ENCODE measurements around the gene SLC38A4. TPM values are rescaled to one million over a fixed set of nuclear protein-coding genes. Genes with fewer than 3 reads are reported as not detected.

SLC38A4 gene
- total and polyA plus RNA-seq, 2 of the 8 experiments (the other 6 are each of a cell fraction or from before 2014, with no cell fraction given) = 6.7 to 15.4 TPM

DNA sequence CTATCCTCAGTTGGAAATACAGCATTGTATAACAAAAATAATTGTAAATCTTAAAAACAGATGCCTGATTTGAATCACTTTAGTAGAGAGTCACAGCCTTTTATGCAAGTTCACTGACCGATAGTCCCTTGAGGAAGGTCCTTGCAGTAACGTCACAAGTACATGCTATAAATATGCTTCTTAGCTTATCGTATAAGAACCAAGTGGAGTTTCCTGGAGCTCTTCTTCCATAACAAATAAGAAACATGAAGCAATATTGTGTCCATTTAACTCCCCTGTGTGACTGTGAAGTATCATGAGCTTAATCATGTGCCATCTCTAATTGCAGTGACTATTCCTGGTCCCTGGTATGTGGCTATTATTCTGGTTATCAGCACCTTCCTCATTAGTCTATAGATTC is 107.9 kb downstream of the SLC38A4 start (continued):
- TF ChIP-seq HDAC2 (IDR thresholded peaks at IDR 0.05; ENCODE audit: borderline replicate concordance in 1 of 2, low read depth in 2 of 2, low read length in 2 of 2) (no peak), SUZ12 (IDR thresholded peaks at IDR 0.05; ENCODE audit: low read length) (no peak), TAF7 (optimal IDR thresholded peaks at IDR 0.05; ENCODE audit: borderline replicate concordance, low read depth, low read length) (no peak)
